WI38 (cell line): Measurements from ENCODE around the gene ZNF784.

Source experiments
- H3K4me3 ChIP-seq: 2 replicates; pipeline ENCODE4 v1.5.1; 2011; ENCODE audit warnings: low read depth, mild to moderate bottlenecking, control low read depth, low read length
- CTCF ChIP-seq: IDR thresholded peaks from 2 replicates; pipeline ENCODE4 v1.5.1; 2012; ENCODE audit warnings: low read depth, mild to moderate bottlenecking, control low read depth, low read length

ZNF784 gene

DNA sequence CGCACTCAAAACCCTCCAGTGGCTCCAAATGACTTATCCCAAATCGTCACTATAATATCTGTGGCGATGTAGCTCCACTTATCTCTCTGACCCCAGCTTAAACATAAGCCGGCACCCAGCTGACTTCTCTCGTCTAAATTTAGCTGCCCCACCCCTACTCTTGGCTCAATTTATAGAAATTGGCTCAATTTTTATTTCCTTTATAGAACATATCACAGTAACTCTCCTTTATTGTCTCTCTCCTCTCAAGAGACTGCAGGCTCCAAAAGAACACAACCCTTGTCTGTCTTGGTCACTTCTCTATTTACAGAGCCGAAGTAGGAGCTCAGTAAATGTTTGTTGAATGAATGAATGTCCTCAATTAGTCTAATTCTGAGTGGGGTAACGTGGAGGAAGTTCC lies 805 bp downstream of the ZNF784 start:
- TF ChIP-seq CTCF = no peak
- no peak overlapping the region; the same call in 1 of the 2 replicates for H3K4me3 ChIP-seq

GRCh38 chr19:55623130-55623529 lies 1.2 kb downstream of the ZNF784 start:
- H3K4me3 ChIP-seq = no peak overlapping the region
- TF ChIP-seq CTCF = no peak

GRCh38 chr19:55622242-55622969 lies 2.0 kb downstream of the ZNF784 start:
- H3K4me3 ChIP-seq = no peak overlapping the region
- no peak for TF ChIP-seq CTCF

DNA sequence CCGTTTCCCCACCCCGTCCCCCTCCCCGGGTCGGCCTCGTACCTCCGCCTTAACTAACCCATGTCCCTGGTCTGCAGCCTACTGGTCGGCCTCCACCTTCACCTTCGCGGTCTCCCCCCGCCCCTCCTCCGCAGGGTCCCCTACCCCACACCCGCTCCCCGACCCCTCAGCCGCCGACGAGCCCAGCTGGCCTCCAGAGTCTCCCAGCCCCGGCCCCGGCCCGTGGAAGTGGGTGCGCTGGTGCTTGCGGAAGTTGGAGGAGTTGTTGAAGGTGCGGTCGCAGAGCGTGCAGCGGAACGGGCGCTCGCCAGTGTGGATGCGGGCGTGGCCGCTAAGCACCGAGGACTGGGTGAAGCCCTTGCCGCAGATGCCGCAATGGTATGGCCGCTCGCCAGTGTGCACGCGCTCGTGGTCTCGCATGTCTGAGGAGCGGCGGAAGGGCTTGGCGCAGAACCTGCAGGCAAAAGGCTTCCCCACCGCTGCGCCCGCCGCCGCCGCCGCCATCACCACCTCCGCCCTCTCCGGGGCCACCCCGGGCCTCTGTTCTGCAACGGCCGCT lies 2.6 kb downstream of the ZNF784 start:
- no peak overlapping the region for H3K4me3 ChIP-seq
- TF ChIP-seq CTCF = no peak

DNA sequence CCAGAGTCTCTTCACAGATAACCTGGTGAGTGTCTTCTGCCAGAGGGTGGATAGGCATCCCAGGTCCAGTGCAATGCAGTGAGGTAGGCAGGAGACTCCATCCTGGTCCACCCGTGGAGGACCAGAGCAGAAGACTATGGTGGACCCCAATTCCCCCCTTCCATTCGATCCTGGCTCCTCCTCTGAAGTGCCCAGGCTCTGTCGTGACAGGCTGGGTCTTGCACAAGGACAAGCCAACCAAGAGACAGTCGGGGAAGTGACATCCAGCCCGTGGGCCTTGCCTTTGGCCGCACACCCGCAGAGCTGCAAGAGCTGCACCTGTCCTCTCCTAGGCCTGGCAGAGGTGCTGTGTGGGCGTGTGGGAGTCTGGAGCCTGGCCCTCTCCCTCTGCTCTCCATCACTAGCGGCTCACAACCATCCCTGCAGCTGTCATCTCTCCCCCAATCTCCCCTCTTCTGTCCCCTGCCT lies 3.1 kb downstream of the ZNF784 start:
- H3K4me3 ChIP-seq = no peak overlapping the region
- no peak for TF ChIP-seq CTCF

- TF ChIP-seq CTCF = no peak
- no peak overlapping the region for H3K4me3 ChIP-seq
These were observed 3.8 kb downstream of the ZNF784 start for GRCh38 chr19:55620410-55621204.

GRCh38 chr19:55619286-55619685 lies 5.1 kb downstream of the ZNF784 start:
- no peak overlapping the region for H3K4me3 ChIP-seq
- no peak for TF ChIP-seq CTCF
